ENCODE data around the gene PMM2.

The PMM2 gene

DNA sequence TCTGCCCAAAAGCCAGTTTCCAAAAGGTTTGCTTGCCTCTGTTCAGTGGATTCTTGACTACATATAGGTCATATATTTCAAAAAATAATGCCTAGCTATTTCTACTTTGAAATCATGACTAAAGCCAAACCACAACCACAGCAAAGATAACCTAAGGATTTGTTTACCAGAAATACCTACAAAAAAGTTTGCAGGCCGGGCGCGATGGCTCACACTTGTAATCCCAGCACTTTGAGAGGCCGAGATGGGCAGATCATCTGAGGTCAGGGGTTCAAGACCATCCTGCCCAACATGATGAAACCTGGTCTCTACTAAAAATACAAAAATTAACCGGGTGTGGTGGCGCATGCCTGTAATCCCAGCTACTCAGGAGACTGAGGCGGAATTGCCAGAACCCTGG, 56.0 kb downstream of the PMM2 start:
- DNase-seq: no peak

DNA sequence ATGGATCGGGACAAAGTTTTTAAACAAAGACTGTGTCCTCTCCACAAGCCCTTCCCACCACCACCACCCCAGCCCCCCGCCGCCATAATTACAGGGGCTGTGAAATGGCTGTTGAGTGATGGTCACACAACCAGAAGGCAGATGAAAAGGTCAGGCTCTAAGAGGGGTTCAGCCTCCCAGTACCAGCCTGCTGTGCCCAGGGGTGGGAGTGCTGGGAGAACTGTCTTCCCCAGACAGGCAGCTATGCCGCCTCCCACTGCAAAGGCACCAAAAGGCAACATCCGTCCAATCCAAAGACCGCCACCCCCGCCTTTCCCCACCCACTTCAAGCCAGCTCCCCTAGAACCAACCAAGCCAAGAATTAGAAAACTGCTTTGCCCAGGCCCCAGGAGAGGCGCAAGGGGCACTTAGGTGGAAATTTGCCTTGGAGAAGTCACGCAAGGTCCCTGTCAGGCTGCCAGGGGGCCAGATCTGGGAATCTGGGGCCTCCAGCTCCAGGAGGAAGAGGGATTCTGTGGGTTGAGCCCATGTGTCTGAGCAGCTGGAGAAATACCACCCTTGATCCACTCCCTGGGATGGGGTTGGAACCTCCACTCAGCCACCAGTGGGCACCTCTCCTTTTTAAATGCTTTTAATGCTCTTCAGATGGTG, 56.8 kb downstream of the PMM2 start:
- no peak for DNase-seq

- no peak for DNase-seq
Observed at GRCh38 chr16:8855051-8855786, 57.6 kb downstream of the PMM2 start.

- DNase-seq: no peak
Observed at GRCh38 chr16:8855972-8856371, 58.3 kb downstream of the PMM2 start.

DNA sequence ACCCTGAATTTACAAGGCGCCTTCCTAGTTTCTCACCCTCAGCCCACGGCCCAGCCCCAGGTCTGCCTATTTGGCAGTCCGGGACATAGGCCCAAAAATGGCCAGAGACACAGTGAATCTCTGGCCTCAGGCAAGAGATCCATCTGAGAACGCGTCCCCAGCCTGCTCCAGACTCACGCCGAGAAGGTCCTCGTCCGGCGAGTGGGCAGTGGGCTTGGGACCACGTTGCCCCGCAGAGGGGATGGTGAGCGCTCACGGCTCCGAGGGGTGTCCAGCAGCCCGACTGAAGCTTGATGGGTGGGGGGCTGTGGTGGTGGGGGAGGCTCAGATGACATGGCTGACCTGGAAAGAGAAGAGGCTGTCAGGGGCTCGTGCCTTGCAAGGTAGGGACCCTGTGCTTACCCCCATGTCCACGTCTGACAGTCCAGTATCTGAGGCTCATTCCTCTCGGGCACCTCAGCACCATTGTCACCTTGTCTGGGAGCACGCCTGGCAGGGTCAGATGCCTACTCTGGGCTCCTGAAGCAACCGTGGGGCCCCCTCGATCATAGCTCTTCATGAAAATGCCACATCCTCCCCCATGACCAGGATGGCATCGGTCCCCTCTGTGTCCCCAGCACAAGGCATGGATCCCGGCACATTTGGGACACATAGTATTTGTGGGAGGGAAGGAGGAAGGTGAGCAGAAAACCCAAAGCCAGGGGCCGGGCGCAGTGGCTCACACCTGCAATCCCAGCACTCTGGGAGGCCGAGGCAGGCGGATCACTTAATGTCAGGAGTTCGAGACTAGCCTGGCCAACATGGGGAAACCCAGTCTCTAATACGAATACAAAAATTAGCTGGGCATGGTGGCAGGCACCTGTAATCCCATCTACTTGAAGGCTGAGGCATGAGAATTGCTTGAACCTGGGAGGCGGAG, 61.6 kb downstream of the PMM2 start:
- DNase-seq: no peak

DNA sequence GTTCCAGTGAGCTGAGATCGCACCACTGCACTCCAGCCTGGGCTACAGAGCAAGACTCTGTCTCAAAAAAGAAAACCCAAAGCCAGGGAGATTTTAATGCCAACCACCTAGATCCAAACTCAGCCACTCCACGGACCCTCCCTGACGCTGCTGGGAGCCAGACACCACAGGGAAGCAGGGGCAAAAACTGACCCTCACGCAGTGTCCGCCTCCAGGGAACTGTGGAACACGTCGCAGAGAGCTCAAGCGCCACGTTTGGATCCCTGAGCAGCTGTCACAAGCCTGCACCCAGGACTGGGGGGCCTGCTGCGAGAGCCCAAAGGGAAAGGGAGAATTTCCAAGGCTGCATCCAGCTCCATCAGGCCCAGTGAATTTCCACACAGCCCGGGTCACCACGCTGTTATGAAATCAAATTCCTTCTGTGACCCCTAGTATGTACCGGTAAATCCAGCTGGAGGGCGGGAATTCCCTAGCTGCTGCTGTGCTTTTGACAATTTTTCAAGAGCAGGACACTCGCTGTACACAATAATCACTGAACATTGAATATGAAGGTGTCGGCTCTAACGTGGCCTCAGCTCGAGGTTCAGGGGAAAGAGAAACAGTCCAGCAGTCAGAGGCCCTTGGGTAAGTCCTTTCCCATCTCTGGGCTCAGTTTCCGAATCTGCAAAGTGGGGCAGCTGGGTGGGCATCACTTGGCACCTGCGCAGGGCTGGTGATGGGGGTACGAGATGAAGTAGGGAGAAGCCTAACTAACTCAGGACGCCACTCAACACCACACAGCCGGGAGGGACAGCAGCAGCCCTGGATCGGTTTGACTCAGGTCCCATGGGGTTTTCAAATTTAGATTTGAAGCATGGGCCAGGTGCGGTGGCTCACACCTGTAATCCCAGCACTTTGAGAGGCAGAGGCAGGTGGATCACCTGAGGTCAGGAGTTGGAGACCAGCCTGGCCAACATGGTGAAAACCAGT, 62.6 kb downstream of the PMM2 start:
- DNase-seq: no peak

DNA sequence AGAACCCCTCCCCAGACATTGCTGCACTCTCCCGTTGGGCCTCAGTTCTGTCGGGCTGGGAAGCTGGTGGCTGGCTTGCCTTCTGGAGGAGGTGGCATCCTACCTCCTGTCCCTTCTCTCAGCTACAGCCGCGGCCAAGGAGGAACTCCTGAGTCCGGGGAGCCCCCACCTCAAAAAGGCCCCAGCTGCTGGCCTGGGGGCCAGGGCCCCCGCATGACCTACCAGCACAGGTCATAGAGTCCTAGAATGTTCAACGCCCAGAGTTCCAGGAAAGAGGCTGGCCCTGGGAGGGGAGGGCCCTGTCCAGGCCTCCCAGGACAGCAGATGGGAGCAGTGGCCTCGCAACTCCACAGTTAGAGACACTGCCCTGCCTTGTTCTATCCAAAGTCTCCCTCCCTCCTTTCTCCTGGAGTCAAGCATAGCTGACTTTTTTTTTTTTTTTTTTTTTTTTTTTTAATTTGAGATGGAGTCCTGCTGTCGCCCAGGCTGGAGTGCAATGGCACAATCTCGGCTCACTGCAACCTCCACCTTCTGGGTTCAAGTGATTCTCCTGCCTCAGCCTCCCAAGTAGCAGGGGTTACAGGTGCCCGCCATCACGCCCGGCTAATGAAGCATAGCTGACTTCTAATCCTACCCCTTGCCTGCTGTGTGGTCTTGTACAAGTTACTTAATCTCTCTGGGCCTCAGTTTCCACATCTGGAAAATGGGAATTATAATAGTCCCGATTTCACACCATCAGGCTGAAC, 64.1 kb downstream of the PMM2 start:
- DNase-seq: no peak

DNA sequence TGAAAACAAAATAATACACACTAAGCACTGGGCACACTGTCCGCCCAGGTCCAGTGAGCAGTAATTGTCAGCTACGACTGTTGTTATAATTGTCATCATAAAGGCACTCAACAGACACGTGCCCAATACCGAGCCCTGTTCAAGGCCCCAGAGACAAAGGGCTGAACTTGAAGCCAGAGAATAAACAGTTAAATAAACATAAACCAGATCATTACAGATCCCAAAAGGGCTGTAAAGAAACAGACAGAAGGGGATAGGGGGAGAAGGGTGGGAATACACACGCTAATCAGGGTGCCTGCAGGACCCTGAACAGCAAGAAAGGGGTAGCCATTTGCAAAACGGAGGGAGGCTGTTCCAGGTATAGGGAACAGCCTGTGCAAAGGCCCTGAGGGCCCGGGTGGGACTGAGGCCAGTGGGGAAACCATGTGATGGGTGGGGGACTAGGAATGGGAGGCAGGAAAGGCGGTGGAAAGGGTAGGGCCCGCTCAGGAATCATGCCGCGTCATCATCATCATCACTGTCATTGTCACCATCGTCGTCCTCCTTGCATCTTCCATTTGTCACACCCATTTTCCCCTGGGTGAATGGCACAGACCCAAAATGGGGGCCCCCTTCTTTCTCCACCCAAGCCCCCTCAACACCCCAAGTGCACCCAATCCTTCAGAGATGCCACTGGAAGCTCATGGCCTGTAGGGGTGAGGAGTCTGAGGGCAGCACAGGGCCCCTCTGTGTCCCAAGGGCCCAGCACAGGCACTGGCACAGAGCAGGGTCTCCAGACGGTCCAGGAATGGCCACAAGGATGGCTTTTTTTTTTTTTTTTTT, 64.9 kb downstream of the PMM2 start:
- no peak for DNase-seq

DNA sequence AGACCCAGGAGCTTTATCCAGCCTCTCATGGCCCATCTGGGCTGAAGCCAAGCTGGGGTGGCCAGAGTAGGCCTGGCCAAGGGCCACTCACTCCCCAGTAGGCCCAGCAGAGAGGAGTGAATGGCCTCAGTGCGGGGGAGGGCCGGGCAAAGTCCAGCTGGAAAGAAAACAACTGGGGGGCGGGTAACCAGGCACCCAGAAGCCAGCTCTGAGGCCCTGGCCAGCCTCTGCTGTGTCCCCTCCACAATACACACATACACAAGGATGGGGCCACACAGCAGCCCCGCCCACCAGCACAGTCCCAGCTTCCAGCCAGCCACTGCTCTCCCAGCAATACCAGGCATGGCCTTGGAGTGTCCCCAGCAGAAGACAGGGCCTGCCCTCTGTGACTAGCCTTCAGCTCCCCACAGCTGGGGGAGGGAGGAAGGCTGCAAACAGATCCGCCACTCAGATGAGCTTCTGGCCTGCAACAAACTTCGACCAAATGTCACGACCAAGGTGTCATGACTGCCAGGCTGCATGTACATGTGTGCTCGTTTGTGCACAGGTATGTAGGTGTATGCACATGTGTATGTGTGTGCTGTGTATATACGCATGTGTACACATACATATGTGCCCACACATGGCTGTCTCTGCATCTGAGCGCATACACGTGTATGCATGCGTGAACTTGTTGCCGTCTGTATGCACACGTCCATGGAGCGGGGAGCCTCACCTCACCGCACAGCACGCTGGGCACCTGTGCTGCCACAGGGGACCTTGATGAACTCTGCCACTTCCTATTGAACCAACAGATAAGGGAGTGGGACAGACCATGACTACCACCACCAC, 66.2 kb downstream of the PMM2 start:
- DNase-seq: no peak

DNA sequence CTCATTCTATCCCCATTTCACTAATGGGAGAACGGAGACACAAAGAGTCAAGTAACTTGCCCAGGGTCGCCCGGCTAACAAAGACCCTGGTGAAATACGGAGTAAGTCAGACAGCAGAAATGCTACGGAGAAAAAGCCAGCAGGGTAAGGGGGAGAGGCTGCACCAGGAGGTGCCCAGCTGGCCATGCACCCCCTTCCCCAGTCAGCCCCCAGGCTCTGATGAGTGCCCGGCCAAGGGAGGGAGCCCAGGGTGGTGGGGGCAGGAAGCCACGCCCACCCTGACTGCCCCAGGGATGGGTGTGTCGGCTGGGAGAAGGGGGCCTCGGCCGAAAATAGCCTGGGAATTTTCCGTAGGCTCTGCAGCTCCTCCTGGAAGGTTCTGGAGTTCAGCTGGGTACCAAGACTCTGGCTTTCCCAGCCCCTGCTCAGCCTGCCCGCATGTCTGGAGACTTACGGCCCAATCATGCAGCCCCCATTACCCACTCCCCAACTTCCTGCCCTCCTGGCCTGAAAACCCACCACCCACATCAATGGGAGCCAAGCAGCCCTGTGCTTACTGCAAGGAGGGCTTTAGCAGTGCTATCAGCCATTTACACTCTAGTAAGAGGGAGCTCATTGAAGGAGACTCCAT, 67.0 kb downstream of the PMM2 start:
- DNase-seq: no peak

- no peak for DNase-seq
Observed at GRCh38 chr16:8865145-8865882, 67.7 kb downstream of the PMM2 start.

- peak; percentile 50 for DNase-seq
Observed at GRCh38 chr16:8866118-8866883, 68.7 kb downstream of the PMM2 start.

- DNase-seq: no peak
Observed at GRCh38 chr16:8866884-8867215, 69.2 kb downstream of the PMM2 start.

- no peak for DNase-seq
Observed at GRCh38 chr16:8867216-8867931, 69.7 kb downstream of the PMM2 start.

- DNase-seq: no peak
Observed at GRCh38 chr16:8867932-8868415, 70.3 kb downstream of the PMM2 start.

- DNase-seq: peak; percentile 92
Observed at GRCh38 chr16:8868416-8869211, 71.0 kb downstream of the PMM2 start, which contains the start of gene CARHSP1. TSS of gene CARHSP1 (minus strand) at chr16:8869006. CDS start at chr16:8859328, 9,678 bp downstream.

Measured in fibroblast of skin of right biceps (primary cell).